Panc1 (cell line): Measurements from ENCODE around the gene MOXD1. TPM values are rescaled to one million over a fixed set of nuclear protein-coding genes. Genes with fewer than 3 reads are reported as not detected.

Experiments used
- ATAC-seq: fragments of 200-7000 bp; cut with Tn5 transposase; 2 replicates; pipeline ENCODE4 v1.9.1; 2020; ENCODE audit warnings: mild to moderate bottlenecking, moderate library complexity
- BruUV-seq: library from RNA; stranded (reverse); fragments of 400-500 nt; replicated peaks from 2 replicates; lab custom pipeline; 2021; lab: Mats Ljungman, UMichigan
- CTCF ChIA-PET: fragments of 300-600 bp; sonication (Branson Sonifier 250); formaldehyde crosslinking; loops from one replicate; lab custom pipeline; 2022; ENCODE audit warnings: antibody characterized with exemption; lab: Charles Lee
- POLR2A ChIA-PET: fragments of 300-600 bp; sonication (Branson Sonifier 250); formaldehyde crosslinking; loops from one replicate; lab custom pipeline; 2022; ENCODE audit warnings: antibody characterized with exemption; lab: Charles Lee
- DNase-seq: peaks from one replicate; pipeline ENCODE4 v3.0.0-alpha.2; 2010; ENCODE audit warnings: low read depth, low spot score
- H3K27ac ChIP-seq: 2 replicates; pipeline ENCODE4 v1.5.1; 2011; ENCODE audit warnings: mild to moderate bottlenecking, low read length, inconsistent platforms
- H3K27me3 ChIP-seq: fragments of 200-500 bp; sonication (Bioruptor generic); 2 replicates; pipeline ENCODE4 v1.6.0; 2014; ENCODE audit warnings: low read length, inconsistent platforms; ENCODE audit not compliant: control insufficient read depth, insufficient read depth
- H3K36me3 ChIP-seq: fragments of 200-500 bp; sonication (Bioruptor generic); 2 replicates; pipeline ENCODE4 v1.5.1; 2014; ENCODE audit warnings: inconsistent platforms, mild to moderate bottlenecking, low read length, moderate library complexity; ENCODE audit not compliant: control insufficient read depth, insufficient read depth
- H3K4me1 ChIP-seq: 2 replicates; pipeline ENCODE4 v1.5.1; 2011; ENCODE audit warnings: inconsistent platforms, mild to moderate bottlenecking, low read length, moderate library complexity; ENCODE audit not compliant: control insufficient read depth, insufficient read depth
- H3K4me3 ChIP-seq, 2 experiments: 2 replicates each; pipeline ENCODE4 v1.5.1; 2011 to 2012; ENCODE audit warnings: low read depth in 2 of 2, low read length in 2 of 2, mild to moderate bottlenecking in 2 of 2, inconsistent platforms in 1 of 2, moderate library complexity in 1 of 2
- H3K9me3 ChIP-seq: fragments of 200-500 bp; sonication (Bioruptor generic); 2 replicates; pipeline ENCODE4 v1.5.1; 2014; ENCODE audit warnings: low read depth, mild to moderate bottlenecking, inconsistent platforms, low read length, moderate library complexity; ENCODE audit not compliant: control insufficient read depth, insufficient read depth
- POLR2AphosphoS5 ChIP-seq: IDR thresholded peaks from 2 replicates; pipeline ENCODE4 v1.6.1; 2012; ENCODE audit warnings: mild to moderate bottlenecking, low read depth, low read length, moderate library complexity
- SIN3A ChIP-seq: IDR thresholded peaks from 2 replicates; pipeline ENCODE4 v1.6.1; 2012; ENCODE audit warnings: low read depth, mild to moderate bottlenecking, low read length, moderate library complexity, borderline replicate concordance; ENCODE audit not compliant: insufficient read depth
- TCF7L2 ChIP-seq: IDR thresholded peaks from 2 replicates; pipeline ENCODE4 v1.6.1; 2011; ENCODE audit warnings: mild to moderate bottlenecking, low read depth, low read length, inconsistent platforms
- in situ Hi-C: cut with HindIII; loops from 2 replicates; pipeline ENCODE4 v1.10.0; 2016; ENCODE audit warnings: low sequenced_read_pairs, low pct_unique_long_range_greater_than_20kb
- intact Hi-C: fragments of 100-400 bp; cut with micrococcal nuclease; formaldehyde crosslinking; loops from one replicate; pipeline ENCODE4 v1.10.0; 2022; ENCODE audit not compliant: unreplicated experiment
- total RNA-seq: library from RNA; stranded (reverse); gene quantifications from one replicate; pipeline ENCODE4 v1.2.1, GENCODE V29; 2021; ENCODE audit not compliant: unreplicated experiment
- TF ChIP-seq, protein P1 (sequence below), 2 experiments: IDR thresholded peaks; 2 replicates each; pipeline ENCODE4 v1.6.1; 2011 to 2012; ENCODE audit warnings: low read depth in 2 of 2, control low read depth in 1 of 2, low read length in 1 of 2, mild to moderate bottlenecking in 1 of 2, moderate library complexity in 1 of 2; ENCODE audit not compliant: insufficient read depth in 1 of 2
- TF ChIP-seq, protein P2 (sequence below): fragments of 450-650 bp; IDR thresholded peaks from 2 replicates; pipeline ENCODE4 v1.5.1; 2017; ENCODE audit warnings: mild to moderate bottlenecking

The MOXD1 gene
- total RNA-seq, 1 experiment from 2014 or later, result 0.21 TPM

DNA sequence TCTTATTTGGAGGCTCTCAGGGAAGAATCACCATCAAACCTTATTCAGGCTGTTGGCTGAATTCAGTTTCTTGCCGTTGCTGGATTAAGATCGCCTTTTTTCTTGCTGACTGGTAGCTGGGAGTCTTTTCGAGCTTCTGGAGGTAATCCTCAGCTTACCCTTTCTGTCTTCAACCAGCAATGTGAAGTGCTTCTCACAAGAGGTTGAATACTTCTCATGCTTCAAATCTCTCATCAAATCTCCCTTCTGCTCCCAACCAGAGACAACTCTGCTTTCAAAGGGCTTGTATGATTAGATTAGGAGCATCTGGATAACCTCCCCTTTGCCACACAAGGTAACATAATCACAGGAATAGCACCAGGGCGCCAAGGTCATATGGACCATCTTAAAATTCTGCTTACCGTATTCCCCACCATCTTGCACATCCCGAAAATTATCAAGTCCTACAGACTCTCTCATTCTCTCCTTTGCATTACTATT lies 137.2 kb downstream of the MOXD1 start:
- Histone ChIP-seq H3K27ac (no peak overlapping the region), H3K9me3 (no peaks in the 10 kb centered on the region), H3K4me3 (no peak overlapping the region), H3K36me3 (no peaks in the 10 kb centered on the region), H3K27me3 (no peaks in the 10 kb centered on the region), H3K4me1 (no peaks in the 10 kb centered on the region)
- in situ Hi-C loops (no loop called here), intact Hi-C loops (no loop called here)
- no peak for DNase-seq
- no TSS peak for BruUV-seq
- TF ChIP-seq TCF7L2 (no peak), SIN3A (no peak), POLR2AphosphoS5 (no peak)
- TF ChIP-seq, protein P1, sequence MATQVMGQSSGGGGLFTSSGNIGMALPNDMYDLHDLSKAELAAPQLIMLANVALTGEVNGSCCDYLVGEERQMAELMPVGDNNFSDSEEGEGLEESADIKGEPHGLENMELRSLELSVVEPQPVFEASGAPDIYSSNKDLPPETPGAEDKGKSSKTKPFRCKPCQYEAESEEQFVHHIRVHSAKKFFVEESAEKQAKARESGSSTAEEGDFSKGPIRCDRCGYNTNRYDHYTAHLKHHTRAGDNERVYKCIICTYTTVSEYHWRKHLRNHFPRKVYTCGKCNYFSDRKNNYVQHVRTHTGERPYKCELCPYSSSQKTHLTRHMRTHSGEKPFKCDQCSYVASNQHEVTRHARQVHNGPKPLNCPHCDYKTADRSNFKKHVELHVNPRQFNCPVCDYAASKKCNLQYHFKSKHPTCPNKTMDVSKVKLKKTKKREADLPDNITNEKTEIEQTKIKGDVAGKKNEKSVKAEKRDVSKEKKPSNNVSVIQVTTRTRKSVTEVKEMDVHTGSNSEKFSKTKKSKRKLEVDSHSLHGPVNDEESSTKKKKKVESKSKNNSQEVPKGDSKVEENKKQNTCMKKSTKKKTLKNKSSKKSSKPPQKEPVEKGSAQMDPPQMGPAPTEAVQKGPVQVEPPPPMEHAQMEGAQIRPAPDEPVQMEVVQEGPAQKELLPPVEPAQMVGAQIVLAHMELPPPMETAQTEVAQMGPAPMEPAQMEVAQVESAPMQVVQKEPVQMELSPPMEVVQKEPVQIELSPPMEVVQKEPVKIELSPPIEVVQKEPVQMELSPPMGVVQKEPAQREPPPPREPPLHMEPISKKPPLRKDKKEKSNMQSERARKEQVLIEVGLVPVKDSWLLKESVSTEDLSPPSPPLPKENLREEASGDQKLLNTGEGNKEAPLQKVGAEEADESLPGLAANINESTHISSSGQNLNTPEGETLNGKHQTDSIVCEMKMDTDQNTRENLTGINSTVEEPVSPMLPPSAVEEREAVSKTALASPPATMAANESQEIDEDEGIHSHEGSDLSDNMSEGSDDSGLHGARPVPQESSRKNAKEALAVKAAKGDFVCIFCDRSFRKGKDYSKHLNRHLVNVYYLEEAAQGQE (IDR thresholded peaks at IDR 0.05; ENCODE audit: insufficient read depth in 1 of 2, low read depth in 2 of 2, low read length in 1 of 2), result no peak
- TF ChIP-seq, protein P2, sequence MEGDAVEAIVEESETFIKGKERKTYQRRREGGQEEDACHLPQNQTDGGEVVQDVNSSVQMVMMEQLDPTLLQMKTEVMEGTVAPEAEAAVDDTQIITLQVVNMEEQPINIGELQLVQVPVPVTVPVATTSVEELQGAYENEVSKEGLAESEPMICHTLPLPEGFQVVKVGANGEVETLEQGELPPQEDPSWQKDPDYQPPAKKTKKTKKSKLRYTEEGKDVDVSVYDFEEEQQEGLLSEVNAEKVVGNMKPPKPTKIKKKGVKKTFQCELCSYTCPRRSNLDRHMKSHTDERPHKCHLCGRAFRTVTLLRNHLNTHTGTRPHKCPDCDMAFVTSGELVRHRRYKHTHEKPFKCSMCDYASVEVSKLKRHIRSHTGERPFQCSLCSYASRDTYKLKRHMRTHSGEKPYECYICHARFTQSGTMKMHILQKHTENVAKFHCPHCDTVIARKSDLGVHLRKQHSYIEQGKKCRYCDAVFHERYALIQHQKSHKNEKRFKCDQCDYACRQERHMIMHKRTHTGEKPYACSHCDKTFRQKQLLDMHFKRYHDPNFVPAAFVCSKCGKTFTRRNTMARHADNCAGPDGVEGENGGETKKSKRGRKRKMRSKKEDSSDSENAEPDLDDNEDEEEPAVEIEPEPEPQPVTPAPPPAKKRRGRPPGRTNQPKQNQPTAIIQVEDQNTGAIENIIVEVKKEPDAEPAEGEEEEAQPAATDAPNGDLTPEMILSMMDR, result no peak
- ChIA-PET CTCF (interaction anchor here (0.9 kb wide), 1 partner anchor 16 kb away, joined by 4 read pairs; no protein-coding TSS in a partner anchor), POLR2A (no interaction called here)
- ATAC-seq, result no peak

DNA sequence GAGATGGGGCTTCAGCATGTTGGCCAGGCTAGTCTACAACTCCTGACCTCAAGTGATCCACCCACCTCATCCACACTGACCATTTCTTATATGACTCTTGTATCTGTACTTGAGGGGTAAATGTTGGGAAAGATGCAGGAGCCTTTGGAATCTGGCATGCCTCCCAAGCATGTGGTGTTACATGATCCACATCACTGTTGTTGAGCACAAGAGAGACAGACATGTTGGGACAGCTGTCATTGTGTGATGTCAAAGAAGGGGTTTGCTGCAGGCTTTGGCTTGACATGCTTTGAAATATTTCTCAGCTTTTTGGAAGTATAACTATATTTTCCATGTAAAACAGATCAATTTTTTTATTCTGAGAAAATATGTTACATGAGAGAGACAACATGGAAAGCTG lies 139.9 kb downstream of the MOXD1 start:
- H3K27me3 ChIP-seq, result no peaks in the 10 kb centered on the region
- CTCF ChIA-PET, result interaction anchor here (1.0 kb wide), 1 partner anchor 18 kb away, joined by 3 read pairs; no protein-coding TSS in a partner anchor
- intact Hi-C loops, result no loop called here
- no peaks in the 10 kb centered on the region for H3K4me1 ChIP-seq
- TF ChIP-seq POLR2AphosphoS5 (no peak), TCF7L2 (no peak), SIN3A (no peak)
- TF ChIP-seq, protein P2, result no peak
- TF ChIP-seq, protein P1 (IDR thresholded peaks at IDR 0.05; ENCODE audit: insufficient read depth in 1 of 2, low read depth in 2 of 2, low read length in 1 of 2), result no peak
- H3K36me3 ChIP-seq, result no peaks in the 10 kb centered on the region
- H3K9me3 ChIP-seq, result no peaks in the 10 kb centered on the region
- no peak overlapping the region for H3K4me3 ChIP-seq
- no TSS peak for BruUV-seq
- in situ Hi-C loops, result no loop called here
- no peak for DNase-seq
- POLR2A ChIA-PET, result no interaction called here
- no peak overlapping the region for H3K27ac ChIP-seq
- no peak for ATAC-seq
